HG03159 (cell line): ENCODE measurements around the gene CCDC54.

ENCODE experiments used
- ATAC-seq: cut with Tn5 transposase; IDR thresholded peaks from one replicate; pipeline ENCODE4 v1.9.1; 2021; ENCODE audit warnings: mild to moderate bottlenecking, moderate library complexity; ENCODE audit not compliant: unreplicated experiment

The CCDC54 gene

DNA sequence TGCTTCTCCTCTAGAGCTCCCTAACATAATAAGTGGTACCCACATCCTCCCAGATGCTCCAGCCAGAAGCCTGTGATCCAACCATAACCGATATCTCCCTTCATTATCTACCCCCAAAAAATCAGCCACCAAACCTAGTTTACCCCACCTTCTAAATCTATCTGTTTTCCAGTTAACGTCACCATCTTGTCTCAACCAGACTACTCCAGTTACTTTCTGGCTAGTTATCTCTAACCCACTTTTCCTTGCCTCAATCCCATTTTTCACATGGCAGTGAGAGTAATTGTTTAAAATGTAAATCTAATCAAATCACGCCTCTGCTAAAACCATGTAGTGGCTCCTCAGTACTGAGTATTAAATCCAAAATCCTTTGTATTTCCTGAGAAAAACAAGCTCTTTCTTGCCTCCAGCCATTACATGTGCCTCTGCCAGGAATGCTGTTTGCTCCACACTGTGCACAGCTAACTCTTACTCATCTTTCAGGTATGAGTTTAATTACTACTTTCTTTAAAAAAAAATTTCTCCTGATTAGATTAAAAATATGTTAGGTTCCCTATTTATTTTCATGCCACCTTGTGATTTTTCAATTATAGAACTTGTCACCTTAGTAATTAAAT lies 15.4 kb downstream of the CCDC54 start:
- ATAC-seq: no peak

DNA sequence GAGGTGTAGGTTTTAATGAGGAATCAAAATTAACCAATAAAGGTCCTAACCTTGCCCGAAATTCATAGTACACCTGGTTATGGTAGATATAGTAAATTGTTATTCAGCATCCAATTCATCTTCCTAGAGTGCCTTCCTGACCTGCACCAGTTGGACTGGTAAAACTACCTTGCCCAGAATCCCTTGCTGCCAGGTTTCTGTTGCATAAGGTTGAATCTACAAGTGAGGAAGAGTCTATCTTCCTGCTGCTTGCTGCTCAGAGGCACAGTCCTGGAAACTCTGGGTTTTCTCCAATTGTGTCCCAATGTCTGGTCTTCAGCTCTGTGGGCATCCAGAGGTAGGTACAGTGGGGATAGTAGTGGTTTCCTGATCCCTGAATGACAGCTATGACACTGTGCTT lies 17.3 kb downstream of the CCDC54 start:
- ATAC-seq: no peak

DNA sequence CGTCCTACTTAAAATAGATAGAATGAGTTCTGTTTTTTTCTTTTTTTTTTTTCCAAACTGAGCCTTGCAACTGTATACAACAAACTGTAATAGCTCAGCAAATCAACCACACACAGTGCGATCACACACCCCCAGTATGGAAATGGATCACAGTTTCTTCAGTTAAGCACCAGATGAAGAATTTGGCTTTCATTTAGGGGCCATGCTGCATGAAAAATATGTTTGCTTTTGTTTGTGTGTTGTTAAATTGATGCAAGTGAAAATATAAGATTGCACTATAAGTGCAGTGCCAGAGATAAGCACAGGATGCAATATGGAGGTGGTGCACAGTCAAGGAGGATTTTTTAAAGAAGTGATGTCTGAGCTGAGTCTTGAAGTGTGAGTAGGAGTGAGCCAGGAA lies 17.8 kb downstream of the CCDC54 start:
- no peak for ATAC-seq

DNA sequence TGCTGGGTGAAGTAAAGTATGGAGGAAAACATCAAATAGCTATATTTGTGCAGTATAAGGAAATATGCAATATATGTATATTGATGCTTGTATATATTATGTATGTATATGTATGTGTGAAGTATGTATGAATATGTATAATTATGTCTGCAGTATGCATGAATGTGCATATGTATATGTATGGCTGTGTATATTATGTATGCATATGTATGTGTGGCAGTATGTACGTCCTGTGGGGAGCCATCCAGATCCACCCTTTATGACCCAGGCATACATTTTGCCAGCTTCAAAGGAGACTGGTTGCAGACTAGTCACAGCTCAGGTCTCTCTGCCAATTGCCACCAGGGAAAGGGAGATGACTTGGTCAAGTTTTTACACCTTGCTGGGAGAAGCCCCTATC lies 24.1 kb downstream of the CCDC54 start:
- ATAC-seq: no peak

DNA sequence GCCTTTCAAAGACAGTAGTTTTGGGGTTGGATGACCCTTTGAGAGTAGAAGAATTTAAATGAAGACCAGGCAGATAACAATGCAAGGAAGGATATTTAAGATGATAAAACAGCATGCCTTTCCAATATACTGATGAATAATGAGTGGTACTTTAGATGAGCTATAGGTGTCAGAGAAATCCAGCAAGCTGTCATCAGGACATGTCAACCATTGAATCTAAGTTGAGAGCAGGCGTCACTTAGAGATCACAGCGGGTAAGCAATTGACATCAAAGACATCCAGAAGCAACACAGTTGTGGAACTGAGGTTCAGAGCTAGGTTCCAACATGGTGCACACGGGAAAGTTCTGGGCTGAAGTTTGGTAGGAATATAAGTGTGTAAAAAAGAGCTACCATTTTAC lies 25.0 kb downstream of the CCDC54 start:
- ATAC-seq: no peak

DNA sequence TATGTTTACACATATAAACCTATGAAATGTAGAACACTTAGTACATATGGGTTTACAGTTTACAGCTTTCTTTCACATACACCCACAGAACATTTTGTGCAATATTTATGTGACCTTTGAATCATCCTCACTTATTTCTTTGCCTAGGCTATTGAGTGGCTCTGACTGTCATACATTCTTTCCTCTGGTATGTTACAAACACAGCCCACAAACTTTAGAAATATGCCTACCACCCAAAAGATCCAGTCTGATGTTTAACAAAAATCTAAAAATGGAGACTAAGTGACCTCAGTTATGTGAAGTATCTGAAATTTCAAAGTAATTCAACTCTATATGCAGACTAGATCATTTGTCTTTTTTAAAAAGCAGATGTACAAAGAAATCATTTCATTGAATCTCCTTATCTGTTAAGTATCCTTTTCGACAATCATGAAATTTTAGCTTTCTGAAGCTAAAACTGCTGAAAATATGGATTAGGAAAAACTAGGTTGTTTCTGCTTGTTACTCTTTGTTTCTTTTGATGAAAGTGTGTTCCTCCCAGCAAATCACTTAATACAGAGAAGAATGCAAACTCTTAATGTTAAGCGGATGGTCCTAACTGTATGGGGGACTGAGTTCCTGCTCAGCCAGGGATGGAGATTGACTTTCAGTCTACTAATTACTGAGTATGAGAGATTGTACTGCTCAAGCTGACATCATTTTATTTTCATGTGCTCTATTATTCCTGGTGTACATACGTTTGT lies 27.7 kb downstream of the CCDC54 start:
- no peak for ATAC-seq

DNA sequence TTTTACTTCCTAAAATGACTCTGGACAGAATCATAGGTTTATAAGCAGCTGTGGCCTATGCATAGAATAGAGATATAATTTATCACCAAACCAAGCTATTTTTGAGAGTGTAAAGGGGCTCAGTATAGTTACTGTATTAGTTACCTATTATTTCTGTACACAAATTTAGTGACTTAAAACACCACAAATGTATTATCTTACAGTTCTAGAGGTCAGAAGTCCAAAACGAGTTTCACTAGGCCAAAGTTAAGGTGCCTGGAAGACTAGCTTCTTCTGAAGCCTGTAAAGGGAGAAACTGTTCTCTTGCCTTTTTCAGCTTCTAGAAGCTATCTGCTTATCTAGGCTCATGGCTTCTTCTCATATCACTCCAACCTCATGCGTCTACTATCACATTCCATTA lies 30.1 kb downstream of the CCDC54 start:
- ATAC-seq: no peak

DNA sequence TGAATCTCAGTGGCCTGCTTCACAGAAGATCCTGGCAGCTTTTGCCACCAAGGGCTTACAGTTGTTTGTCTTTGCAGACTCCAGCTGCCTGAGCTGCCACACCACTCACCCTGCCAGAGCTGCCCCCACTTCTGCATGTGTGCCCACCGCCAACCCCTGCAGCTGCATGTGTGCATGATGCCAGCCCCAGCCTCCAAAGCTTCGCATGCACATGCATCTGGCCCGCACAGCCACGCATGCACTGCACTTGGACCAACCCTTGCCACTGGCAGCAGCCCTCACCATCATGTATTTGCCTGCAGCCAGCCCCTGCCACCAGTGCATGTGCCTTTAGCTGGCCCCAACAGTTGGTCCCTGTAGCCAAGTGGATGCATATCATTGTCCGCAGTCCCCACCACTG lies 31.3 kb downstream of the CCDC54 start:
- ATAC-seq: no peak

DNA sequence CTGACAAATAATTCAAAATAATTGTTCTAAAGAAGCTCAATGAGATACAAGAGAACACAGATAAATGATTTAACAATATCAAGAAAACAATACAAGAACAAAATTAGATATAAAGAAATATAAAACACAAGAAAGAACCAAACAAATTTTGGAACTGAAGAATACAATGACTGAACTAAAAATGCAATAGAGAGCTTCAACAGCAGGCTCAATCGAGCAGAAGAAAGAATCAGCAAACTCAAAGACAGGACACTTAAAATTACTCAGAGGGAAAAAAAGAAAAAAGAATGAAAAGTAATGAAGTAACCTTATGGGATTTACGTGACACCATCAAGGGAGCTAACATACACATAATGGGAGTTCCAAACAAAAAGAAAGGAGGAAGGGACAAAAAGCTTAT lies 32.1 kb downstream of the CCDC54 start:
- ATAC-seq: no peak

DNA sequence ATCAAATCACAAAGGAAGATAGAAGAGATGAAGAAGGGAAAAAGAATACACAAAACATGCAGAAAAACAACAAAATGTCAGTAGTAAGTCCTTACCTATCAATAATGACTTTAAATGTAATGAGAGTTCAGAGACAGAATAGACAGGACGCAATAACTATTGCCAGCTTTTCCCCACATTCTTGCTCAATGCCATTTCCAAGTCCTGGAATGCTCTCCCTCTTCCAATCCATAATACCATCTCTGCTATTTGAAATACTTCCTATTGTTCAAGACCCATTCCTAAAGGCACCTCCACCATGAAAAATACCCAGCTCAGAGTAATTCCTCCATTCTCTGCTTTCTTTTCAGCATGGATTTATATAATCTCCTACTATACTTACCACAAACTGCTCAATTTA lies 33.4 kb downstream of the CCDC54 start:
- no peak for ATAC-seq

DNA sequence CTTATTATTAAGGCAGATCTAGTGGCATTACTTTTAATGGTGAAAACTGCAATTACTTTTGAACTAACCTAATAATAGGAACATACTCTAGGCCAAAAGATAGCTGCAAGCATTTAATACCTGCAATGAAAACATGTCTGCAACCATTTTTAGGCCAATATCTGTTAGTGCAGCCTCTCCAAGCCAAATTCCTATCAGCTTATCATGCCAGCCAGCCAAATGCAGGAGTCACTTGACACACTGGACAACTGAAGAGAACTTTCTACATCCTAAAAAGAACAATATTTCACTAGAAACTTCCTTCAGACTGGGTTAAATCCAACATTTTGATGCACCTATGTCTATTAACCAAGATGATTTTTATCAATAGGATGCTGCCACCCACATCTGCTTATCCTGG lies 33.8 kb downstream of the CCDC54 start:
- ATAC-seq: no peak

DNA sequence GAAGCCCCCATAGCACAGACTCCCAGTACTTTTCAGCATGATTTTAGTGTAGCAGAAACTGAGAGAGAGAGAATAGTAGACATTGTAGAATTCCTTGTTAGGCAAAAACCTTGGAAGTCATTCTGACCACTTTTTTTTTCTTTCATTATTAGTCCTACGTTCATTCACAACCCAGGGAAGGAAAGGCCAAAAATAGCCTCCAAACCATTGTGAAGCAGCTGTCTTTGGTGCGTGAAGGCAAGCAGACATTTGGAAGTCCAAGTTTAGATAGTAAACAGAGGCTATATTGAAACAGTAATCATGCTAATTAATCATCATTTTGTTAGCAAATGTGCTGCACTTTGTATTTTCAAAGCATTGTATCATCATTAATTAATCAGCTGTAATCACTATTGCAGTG lies 34.5 kb downstream of the CCDC54 start:
- ATAC-seq: no peak

DNA sequence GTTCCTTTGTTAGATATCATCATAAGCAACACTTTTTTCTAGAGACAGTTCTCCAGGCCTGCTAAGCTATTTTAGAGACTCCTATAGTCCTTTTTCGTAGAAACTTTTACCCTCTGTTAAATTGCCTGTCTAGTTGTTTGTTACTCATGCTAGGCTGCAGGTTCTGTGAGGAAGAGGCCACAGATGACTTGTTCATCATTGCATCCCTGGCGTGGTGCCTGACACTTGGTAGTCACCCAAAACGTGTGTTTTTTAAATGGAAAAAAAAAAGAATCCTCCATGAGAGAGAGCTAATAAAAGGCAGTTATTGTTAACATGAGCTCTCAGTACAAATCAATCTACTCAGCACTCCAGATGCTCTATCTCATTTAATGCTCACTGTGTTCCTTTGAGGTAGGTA lies 35.1 kb downstream of the CCDC54 start:
- ATAC-seq: no peak

DNA sequence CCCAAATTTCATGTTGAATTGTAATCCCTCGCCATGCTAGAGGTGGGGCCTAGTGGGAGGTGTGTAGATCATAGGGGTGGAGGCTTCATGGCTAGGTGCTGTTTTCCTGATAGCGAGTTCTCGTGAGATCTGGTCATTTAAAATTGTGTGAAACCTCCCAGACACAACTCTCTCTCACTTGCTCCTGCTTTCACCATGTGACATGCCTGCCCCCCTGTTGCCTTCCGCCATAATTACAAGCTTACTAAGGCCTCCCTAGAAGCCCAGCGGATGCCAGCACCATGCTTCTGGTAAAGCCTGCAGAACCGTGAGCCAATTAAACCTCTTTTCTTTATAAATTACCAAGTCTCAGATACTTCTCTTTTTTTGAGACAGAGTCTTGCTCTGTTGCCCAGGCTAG lies 36.0 kb downstream of the CCDC54 start:
- ATAC-seq: no peak

DNA sequence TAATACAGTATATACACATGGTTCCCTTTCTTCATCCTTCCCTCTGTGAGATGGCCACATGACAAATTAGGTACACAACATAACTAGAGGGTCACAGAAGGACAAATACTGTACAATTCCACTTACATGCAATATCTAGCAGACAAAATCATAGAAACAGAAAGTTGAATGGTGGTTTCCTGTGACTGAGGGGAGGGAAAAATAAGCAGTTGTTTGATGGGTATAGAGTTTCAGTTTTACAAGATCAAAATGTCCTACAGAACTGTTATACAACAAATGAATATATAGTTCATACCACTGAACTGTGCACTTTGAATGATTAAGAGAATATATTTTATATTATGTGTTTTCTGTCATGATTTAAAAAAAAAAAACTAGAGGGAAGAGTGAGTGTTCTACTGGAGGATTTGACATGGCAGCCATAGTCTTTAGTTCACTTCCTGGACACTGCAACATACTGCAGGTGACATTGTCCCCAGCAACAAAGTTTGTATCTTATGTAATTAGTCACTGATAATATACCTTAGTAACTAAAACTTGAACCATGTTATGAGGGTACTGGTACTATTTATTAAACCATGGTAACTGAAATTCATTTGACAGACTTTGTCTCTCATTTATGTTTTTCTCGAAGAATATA lies 37.2 kb downstream of the CCDC54 start:
- peak; percentile 92 for ATAC-seq

DNA sequence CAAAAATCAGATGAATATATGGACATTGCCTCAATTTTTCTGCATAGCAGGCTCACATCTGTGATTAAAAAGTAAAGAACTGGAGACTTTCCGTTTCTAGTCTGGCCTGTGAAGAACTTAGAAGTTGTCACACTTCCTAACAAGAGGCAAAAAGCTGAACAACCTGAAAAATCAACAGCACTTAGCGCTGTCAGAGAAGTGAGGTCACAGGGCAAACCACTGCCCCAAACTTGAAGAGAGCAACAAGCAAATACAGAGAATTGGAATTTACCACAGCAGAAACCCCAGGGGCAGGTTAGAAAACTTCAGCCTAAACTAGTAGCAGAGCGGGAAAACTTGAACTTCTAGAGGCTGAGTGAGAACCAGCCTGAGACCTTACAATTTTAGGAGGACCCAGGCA lies 38.9 kb downstream of the CCDC54 start:
- ATAC-seq: no peak

DNA sequence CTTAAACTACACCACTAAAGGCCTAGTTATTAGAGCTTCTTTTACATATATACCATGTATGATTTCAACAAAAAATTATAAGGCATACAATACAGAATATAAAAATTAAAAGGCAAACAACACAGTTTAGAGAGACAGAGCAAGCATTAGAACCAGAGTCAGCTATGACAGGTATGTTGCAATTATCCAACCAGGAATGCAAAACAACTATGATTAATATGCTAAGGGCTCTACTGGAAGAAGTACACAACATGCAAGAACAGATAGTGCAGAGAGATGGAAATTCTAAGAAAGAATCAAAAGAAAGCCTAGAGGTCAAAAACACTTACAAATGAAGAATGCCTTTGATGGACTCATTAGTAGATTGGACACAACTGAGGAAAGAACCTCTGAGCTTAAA lies 39.6 kb downstream of the CCDC54 start:
- ATAC-seq: no peak

DNA sequence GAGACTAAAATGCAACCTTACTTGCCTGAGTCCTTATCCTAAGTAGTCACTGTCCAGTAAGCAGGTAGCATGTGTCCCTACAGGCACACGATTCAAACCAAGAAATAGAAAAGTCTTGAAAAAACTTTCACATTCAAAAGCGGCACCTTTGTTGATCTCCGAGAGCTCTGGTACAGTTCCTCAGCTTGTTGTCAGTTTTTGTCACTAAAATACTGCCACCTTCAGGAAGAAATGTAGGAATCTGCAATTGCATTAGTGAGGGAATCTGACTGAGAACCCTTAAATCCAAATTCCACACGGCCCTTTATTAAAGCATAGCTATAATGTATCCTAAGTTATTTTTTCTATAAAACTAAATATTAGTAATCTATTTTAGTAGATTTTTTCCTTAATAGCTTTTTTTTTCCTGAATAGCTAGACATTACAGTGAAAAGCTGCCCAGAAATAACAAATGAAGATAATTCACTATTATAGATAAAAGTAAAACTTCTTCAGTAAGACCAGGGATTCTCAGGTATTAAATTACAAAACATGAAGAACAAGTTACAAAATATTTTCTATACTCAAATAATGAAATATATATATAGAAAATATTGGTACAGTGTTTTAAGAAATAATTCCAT lies 44.0 kb downstream of the CCDC54 start:
- ATAC-seq: peak; percentile 78

DNA sequence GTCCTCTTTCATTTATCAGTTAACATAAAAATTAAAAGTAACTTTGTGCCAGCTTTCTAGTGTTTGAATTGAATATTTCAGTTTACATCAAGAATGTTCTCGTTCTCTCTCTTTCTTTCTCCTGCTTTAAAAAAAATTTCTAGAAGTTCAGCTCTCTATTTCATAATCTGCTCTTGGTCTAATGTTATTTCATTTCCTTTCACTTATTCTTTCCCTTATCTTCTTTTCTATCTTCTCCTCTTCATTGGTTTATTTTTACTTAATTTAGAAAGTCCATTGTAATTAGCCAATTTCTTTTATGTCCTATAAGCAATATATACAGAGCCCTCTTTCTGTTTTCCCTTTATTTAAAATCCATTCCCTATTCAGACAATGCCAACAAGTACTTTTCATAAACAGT lies 44.6 kb downstream of the CCDC54 start:
- no peak for ATAC-seq

DNA sequence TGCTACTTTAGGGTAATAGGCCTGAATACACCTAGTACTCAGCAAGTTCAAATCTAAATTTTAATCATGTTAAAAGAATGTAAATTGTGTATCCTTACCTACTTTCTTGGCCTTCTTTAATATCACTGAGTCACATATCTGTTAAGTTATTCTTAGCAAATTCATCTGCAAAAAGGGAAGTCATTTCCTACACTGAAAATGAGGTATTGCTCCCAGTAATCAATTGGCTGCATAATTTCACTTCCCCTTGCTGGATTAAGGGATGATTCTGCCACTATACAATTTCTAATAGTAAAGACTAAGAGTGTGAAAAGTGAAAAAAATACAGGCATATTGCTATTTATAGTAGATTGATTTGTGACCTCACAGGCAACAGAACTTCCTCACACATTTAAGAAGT lies 47.8 kb downstream of the CCDC54 start:
- no peak for ATAC-seq

DNA sequence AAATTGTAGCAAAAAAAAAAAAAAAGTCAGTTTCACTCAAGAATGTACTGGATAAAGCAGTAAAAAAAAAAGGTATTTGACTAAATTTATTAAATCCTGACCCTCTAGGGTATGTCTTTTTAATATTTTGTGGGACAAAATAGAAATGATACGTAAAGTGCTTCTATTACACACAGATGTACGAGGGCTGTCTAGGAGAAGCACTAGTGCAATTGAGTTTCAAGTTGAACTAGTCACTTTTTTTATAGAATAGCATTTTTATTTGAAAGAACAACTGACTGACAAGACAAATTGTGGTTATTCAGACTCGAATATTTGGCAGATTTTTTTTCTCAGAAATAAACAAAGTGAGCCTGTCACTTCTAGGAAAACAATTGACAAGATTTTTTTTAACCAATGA lies 49.0 kb downstream of the CCDC54 start:
- ATAC-seq: no peak
